NCI-H2171 treated with DMSO at 0.1 percent for 48 hours (cell line): ENCODE measurements around the gene MEIS1.
A peak's percentile ranks its signal among the peaks of the same experiment; 100 is the strongest.

Experiments
- DNase-seq: peaks from one replicate; lab custom pipeline; 2025; lab: John Stamatoyannopoulos, UW

Gene MEIS1

GRCh38 chr2:66535574-66536289, 100.8 kb downstream of the MEIS1 start:
- DNase-seq: no peak

GRCh38 chr2:66536290-66536673, 101.4 kb downstream of the MEIS1 start:
- DNase-seq: no peak

GRCh38 chr2:66536997-66537396, 102.1 kb downstream of the MEIS1 start:
- DNase-seq: no peak

- DNase-seq: no peak
Measured at GRCh38 chr2:66538291-66538690, 103.4 kb downstream of the MEIS1 start.

- DNase-seq: no peak
Measured at GRCh38 chr2:66539452-66539851, 104.5 kb downstream of the MEIS1 start.

GRCh38 chr2:66541646-66542045, 106.7 kb downstream of the MEIS1 start:
- no peak for DNase-seq

- DNase-seq: no peak
Measured at GRCh38 chr2:66543257-66543767, 108.4 kb downstream of the MEIS1 start.

GRCh38 chr2:66544258-66544657, 109.3 kb downstream of the MEIS1 start:
- DNase-seq: no peak

- no peak for DNase-seq
Measured at GRCh38 chr2:66545258-66545657, 110.3 kb downstream of the MEIS1 start.

GRCh38 chr2:66547118-66547517, 112.2 kb downstream of the MEIS1 start:
- no peak for DNase-seq

GRCh38 chr2:66547887-66548286, 113.0 kb downstream of the MEIS1 start:
- DNase-seq: peak; percentile 68

GRCh38 chr2:66548422-66548821, 113.5 kb downstream of the MEIS1 start:
- DNase-seq: peak; percentile 1

GRCh38 chr2:66550826-66551225, 115.9 kb downstream of the MEIS1 start:
- no peak for DNase-seq

GRCh38 chr2:66553370-66553769, 118.4 kb downstream of the MEIS1 start:
- DNase-seq: peak; percentile 12

- DNase-seq: no peak
Measured at GRCh38 chr2:66555091-66555490, 120.2 kb downstream of the MEIS1 start.

- DNase-seq: peak; percentile 11
Measured at GRCh38 chr2:66555501-66556324, 120.8 kb downstream of the MEIS1 start.

- no peak for DNase-seq
Measured at GRCh38 chr2:66559672-66560071, 124.7 kb downstream of the MEIS1 start.

- no peak for DNase-seq
Measured at GRCh38 chr2:66560683-66561082, 125.8 kb downstream of the MEIS1 start.

GRCh38 chr2:66561645-66562303, 126.8 kb downstream of the MEIS1 start:
- DNase-seq: no peak

- DNase-seq: no peak
Measured at GRCh38 chr2:66562304-66562685, 127.4 kb downstream of the MEIS1 start.

- DNase-seq: no peak
Measured at GRCh38 chr2:66563473-66563872, 128.5 kb downstream of the MEIS1 start.

- DNase-seq: no peak
Measured at GRCh38 chr2:66565291-66565690, 130.4 kb downstream of the MEIS1 start.
